Neural cell (in vitro differentiated cells): Measurements from ENCODE around the gene PRH2. TPM values are rescaled to one million over a fixed set of nuclear protein-coding genes. Genes with fewer than 3 reads are reported as not detected.

Experiments
- H2AFZ ChIP-seq: fragments of 200-600, 300-800 bp; sonication (generic), shearing (Covaris generic); 2 replicates; pipeline ENCODE4 v1.6.0; 2014; ENCODE audit warnings: low read depth, mild to moderate bottlenecking, antibody characterized with exemption, low read length, moderate library complexity
- H3F3A ChIP-seq: fragments of 200-600 bp; shearing (Covaris generic); 2 replicates; pipeline ENCODE4 v1.6.1; 2016; ENCODE audit warnings: mild to moderate bottlenecking, moderate library complexity, mixed read lengths, antibody characterized with exemption, low read length; ENCODE audit not compliant: insufficient read depth, poor library complexity, severe bottlenecking
- H3K27ac ChIP-seq: fragments of 200-600, 300-800 bp; sonication (generic), shearing (Covaris generic); 2 replicates; pipeline ENCODE4 v1.5.1; 2014; ENCODE audit warnings: mild to moderate bottlenecking, low read length, moderate library complexity
- H3K27me3 ChIP-seq: fragments of 300-800, 200-600 bp; sonication (generic), shearing (Covaris generic); 2 replicates; pipeline ENCODE4 v1.6.0; 2014; ENCODE audit warnings: mild to moderate bottlenecking, low read depth, low read length, moderate library complexity; ENCODE audit not compliant: insufficient read depth
- H3K36me3 ChIP-seq: fragments of 300-800, 200-600 bp; sonication (generic), shearing (Covaris generic); 2 replicates; pipeline ENCODE4 v1.5.1; 2014; ENCODE audit warnings: mild to moderate bottlenecking, antibody characterized with exemption, low read length, moderate library complexity; ENCODE audit not compliant: insufficient read depth
- H3K4me2 ChIP-seq: fragments of 300-800, 200-600 bp; sonication (generic), shearing (Covaris generic); 2 replicates; pipeline ENCODE4 v1.6.0; 2014; ENCODE audit warnings: mild to moderate bottlenecking, low read length
- H3K4me3 ChIP-seq: fragments of 300-800, 200-600 bp; sonication (generic), shearing (Covaris generic); 2 replicates; pipeline ENCODE4 v1.5.1; 2014; ENCODE audit warnings: mild to moderate bottlenecking, low read length, moderate library complexity
- H3K79me2 ChIP-seq: fragments of 200-600 bp; shearing (Covaris generic); replicated peaks from 2 replicates; pipeline ENCODE4 v1.6.0; 2014; ENCODE audit warnings: mild to moderate bottlenecking, low read length, moderate library complexity; ENCODE audit not compliant: insufficient read depth
- H3K9ac ChIP-seq: fragments of 300-800, 200-600 bp; sonication (generic), shearing (Covaris generic); 2 replicates; pipeline ENCODE4 v1.6.1; 2016; ENCODE audit warnings: mild to moderate bottlenecking, low read length, mixed read lengths
- H3K9me2 ChIP-seq: fragments of 200-600 bp; shearing (Covaris generic); 2 replicates; pipeline ENCODE4 v1.6.1; 2016; ENCODE audit warnings: mild to moderate bottlenecking, low read length, mixed read lengths; ENCODE audit not compliant: insufficient read depth
- H3K9me3 ChIP-seq: fragments of 200-600, 300-800 bp; sonication (generic), shearing (Covaris generic); 2 replicates; pipeline ENCODE4 v1.6.1; 2016; ENCODE audit warnings: mild to moderate bottlenecking, mixed run types, low read length, moderate library complexity, mixed read lengths
- H4K20me1 ChIP-seq: fragments of 200-600 bp; shearing (Covaris generic); 2 replicates; pipeline ENCODE4 v1.6.1; 2016; ENCODE audit warnings: mild to moderate bottlenecking, mixed run types; ENCODE audit not compliant: insufficient read depth
- CTCF ChIP-seq: fragments of 450-650 bp; IDR thresholded peaks from 2 replicates; pipeline ENCODE4 v1.5.1; 2014; ENCODE audit warnings: antibody characterized with exemption, mild to moderate bottlenecking, moderate library complexity; ENCODE audit not compliant: poor library complexity, severe bottlenecking
- EP300 ChIP-seq: fragments of 450-650 bp; conservative IDR thresholded peaks from 2 replicates; pipeline ENCODE4 v1.6.1; 2014; ENCODE audit warnings: antibody characterized with exemption, mild to moderate bottlenecking, moderate library complexity; ENCODE audit not compliant: poor library complexity, severe bottlenecking
- EZH2 ChIP-seq: fragments of 200-600, 300-800 bp; shearing (Covaris generic), sonication (generic); IDR thresholded peaks from 2 replicates; pipeline ENCODE4 v1.6.1; 2014; ENCODE audit warnings: antibody characterized with exemption, low read length, borderline replicate concordance, mild to moderate bottlenecking; ENCODE audit not compliant: insufficient read depth, poor library complexity, severe bottlenecking
- MXI1 ChIP-seq: fragments of 450-650 bp; conservative IDR thresholded peaks from 2 replicates; pipeline ENCODE4 v1.6.1; 2014; ENCODE audit warnings: antibody characterized with exemption, mild to moderate bottlenecking; ENCODE audit not compliant: poor library complexity, severe bottlenecking
- POLR2AphosphoS5 ChIP-seq: IDR thresholded peaks from 2 replicates; pipeline ENCODE4 v1.6.1; 2012
- RAD21 ChIP-seq: fragments of 450-650 bp; conservative IDR thresholded peaks from 2 replicates; pipeline ENCODE4 v1.6.1; 2014; ENCODE audit warnings: antibody characterized with exemption, mild to moderate bottlenecking, moderate library complexity
- REST ChIP-seq: IDR thresholded peaks from 2 replicates; pipeline ENCODE4 v1.6.1; 2012; ENCODE audit warnings: borderline replicate concordance
- SMC3 ChIP-seq: fragments of 450-650 bp; conservative IDR thresholded peaks from 2 replicates; pipeline ENCODE4 v1.6.1; 2014; ENCODE audit warnings: antibody characterized with exemption, mild to moderate bottlenecking, moderate library complexity; ENCODE audit not compliant: poor library complexity
- TAF1 ChIP-seq: IDR thresholded peaks from 2 replicates; pipeline ENCODE4 v1.6.1; 2012; ENCODE audit warnings: low read depth
- polyA plus RNA-seq: library from polyadenylated mRNA; depleted of rRNA; stranded (reverse); fragments of >200 nt; gene quantifications from 2 replicates; pipeline ENCODE4 v1.2.3, GENCODE V29; 2014

Gene PRH2
- polyA plus RNA-seq, 1 donor from 2014 or later: not detected

- no peak overlapping the region for H3K4me2 ChIP-seq
- H3K79me2 ChIP-seq: no peaks in the 10 kb centered on the region
- H2AFZ ChIP-seq: no peak overlapping the region
- H3K27ac ChIP-seq: no peak overlapping the region
- no peaks in the 10 kb centered on the region for H3K9me2 ChIP-seq
- no peak overlapping the region for H3K4me3 ChIP-seq
- no peaks in the 10 kb centered on the region for H3K27me3 ChIP-seq
- H3K36me3 ChIP-seq: no peaks in the 10 kb centered on the region
- H3K9ac ChIP-seq: no peak overlapping the region
- no peaks in the 10 kb centered on the region for H4K20me1 ChIP-seq
- H3F3A ChIP-seq: no peaks in the 10 kb centered on the region
- peaks cover 4% of the 10 kb centered on the region for H3K9me3 ChIP-seq
- TF ChIP-seq EZH2: no peak
- TF ChIP-seq TAF1: no peak
- no peak for TF ChIP-seq MXI1
- no peak for TF ChIP-seq EP300
- TF ChIP-seq SMC3: no peak
- no peak for TF ChIP-seq CTCF
- TF ChIP-seq RAD21: no peak
- no peak for TF ChIP-seq POLR2AphosphoS5
- TF ChIP-seq REST: no peak
These were observed 32.2 kb upstream of the PRH2 start for GRCh38 chr12:10896854-10897253.

- no peaks in the 10 kb centered on the region for H3K9me2 ChIP-seq
- H3K4me3 ChIP-seq: no peak overlapping the region
- no peaks in the 10 kb centered on the region for H3K27me3 ChIP-seq
- no peak overlapping the region for H3K4me2 ChIP-seq
- H2AFZ ChIP-seq: no peak overlapping the region
- peaks cover 4% of the 10 kb centered on the region for H3K9me3 ChIP-seq
- H3K9ac ChIP-seq: no peak overlapping the region
- TF ChIP-seq REST: no peak
- TF ChIP-seq MXI1: no peak
- no peak for TF ChIP-seq TAF1
- TF ChIP-seq SMC3: no peak
- TF ChIP-seq RAD21: no peak
- TF ChIP-seq EZH2: no peak
- no peak for TF ChIP-seq POLR2AphosphoS5
- TF ChIP-seq EP300: no peak
- no peak for TF ChIP-seq CTCF
- no peaks in the 10 kb centered on the region for H4K20me1 ChIP-seq
- no peaks in the 10 kb centered on the region for H3F3A ChIP-seq
- no peaks in the 10 kb centered on the region for H3K79me2 ChIP-seq
- no peak overlapping the region for H3K27ac ChIP-seq
- no peaks in the 10 kb centered on the region for H3K36me3 ChIP-seq
These were observed 28.5 kb upstream of the PRH2 start for GRCh38 chr12:10900530-10900929.
